SK-N-SH treated with all-trans-retinoic acid at 6 μM for 48 hours (cell line): ENCODE measurements around the gene ZNF618.

Experiments
- ATAC-seq: fragments of 200-7000 bp; cut with Tn5 transposase; 3 replicates; pipeline ENCODE4 v1.9.1; 2020; ENCODE audit warnings: mild to moderate bottlenecking, moderate library complexity
- ARNTL ChIP-seq: fragments of 450-650 bp; formaldehyde crosslinking; IDR thresholded peaks from 2 replicates; pipeline ENCODE4 v1.5.0; 2020; ENCODE audit warnings: low read depth, mild to moderate bottlenecking, moderate library complexity, borderline replicate concordance
- CSDC2 ChIP-seq: fragments of 250-450 bp; sonication (Bioruptor Pico); IDR thresholded peaks from 2 replicates; pipeline ENCODE4 v1.5.0; 2020; ENCODE audit warnings: mild to moderate bottlenecking, moderate library complexity
- CSRNP3 ChIP-seq: fragments of 250-450 bp; sonication (Bioruptor Pico); IDR thresholded peaks from 2 replicates; pipeline ENCODE4 v1.5.1; 2021; ENCODE audit warnings: mild to moderate bottlenecking, moderate library complexity
- ESRRG ChIP-seq: fragments of 250-450 bp; sonication (Bioruptor Pico); IDR thresholded peaks from 2 replicates; pipeline ENCODE4 v1.6.1; 2021; ENCODE audit warnings: mild to moderate bottlenecking
- ISL1 ChIP-seq: fragments of 250-450 bp; sonication (Bioruptor Pico); IDR thresholded peaks from 2 replicates; pipeline ENCODE4 v2.1.2; 2022; ENCODE audit warnings: mild to moderate bottlenecking, moderate library complexity
- PATZ1 ChIP-seq: fragments of 250-450 bp; sonication (Bioruptor Pico); IDR thresholded peaks from 2 replicates; pipeline ENCODE4 v1.8.0; 2020; ENCODE audit warnings: mild to moderate bottlenecking, moderate library complexity, borderline replicate concordance
- PPARA ChIP-seq: fragments of 250-450 bp; sonication (Bioruptor Pico); IDR thresholded peaks from 2 replicates; pipeline ENCODE4 v1.5.0; 2020; ENCODE audit warnings: mild to moderate bottlenecking, borderline replicate concordance
- RARB ChIP-seq: fragments of 250-450 bp; sonication (Bioruptor Pico); IDR thresholded peaks from 2 replicates; pipeline ENCODE4 v1.8.0; 2021; ENCODE audit warnings: mild to moderate bottlenecking, moderate library complexity
- TCF4 ChIP-seq: fragments of 250-450 bp; sonication (Bioruptor Pico); IDR thresholded peaks from 2 replicates; pipeline ENCODE4 v1.8.0; 2021; ENCODE audit warnings: mild to moderate bottlenecking, moderate library complexity, borderline replicate concordance
- TOX ChIP-seq: fragments of 250-450 bp; sonication (Bioruptor Pico); IDR thresholded peaks from 2 replicates; pipeline ENCODE4 v1.8.0; 2021; ENCODE audit warnings: mild to moderate bottlenecking, moderate library complexity, borderline replicate concordance
- TSHZ2 ChIP-seq: fragments of 250-450 bp; sonication (Bioruptor Pico); IDR thresholded peaks from 2 replicates; pipeline ENCODE4 v1.5.0; 2020; ENCODE audit warnings: mild to moderate bottlenecking, moderate library complexity
- ZFP3 ChIP-seq: fragments of 250-450 bp; sonication (Bioruptor Pico); IDR thresholded peaks from 2 replicates; pipeline ENCODE4 v1.5.0; 2020; ENCODE audit warnings: mild to moderate bottlenecking, moderate library complexity
- ZFP30 ChIP-seq: fragments of 450-650 bp; formaldehyde crosslinking; IDR thresholded peaks from 2 replicates; pipeline ENCODE4 v1.5.0; 2022; ENCODE audit warnings: mild to moderate bottlenecking, moderate library complexity
- ZNF8 ChIP-seq: fragments of 450-650 bp; formaldehyde crosslinking; IDR thresholded peaks from 2 replicates; pipeline ENCODE4 v1.5.0; 2020; ENCODE audit warnings: mild to moderate bottlenecking, moderate library complexity
- TF ChIP-seq, protein P1 (sequence below): fragments of 250-450 bp; sonication (Bioruptor Pico); IDR thresholded peaks from 2 replicates; pipeline ENCODE4 v1.5.1; 2020; ENCODE audit warnings: low read depth, mild to moderate bottlenecking, moderate library complexity

Gene ZNF618

DNA sequence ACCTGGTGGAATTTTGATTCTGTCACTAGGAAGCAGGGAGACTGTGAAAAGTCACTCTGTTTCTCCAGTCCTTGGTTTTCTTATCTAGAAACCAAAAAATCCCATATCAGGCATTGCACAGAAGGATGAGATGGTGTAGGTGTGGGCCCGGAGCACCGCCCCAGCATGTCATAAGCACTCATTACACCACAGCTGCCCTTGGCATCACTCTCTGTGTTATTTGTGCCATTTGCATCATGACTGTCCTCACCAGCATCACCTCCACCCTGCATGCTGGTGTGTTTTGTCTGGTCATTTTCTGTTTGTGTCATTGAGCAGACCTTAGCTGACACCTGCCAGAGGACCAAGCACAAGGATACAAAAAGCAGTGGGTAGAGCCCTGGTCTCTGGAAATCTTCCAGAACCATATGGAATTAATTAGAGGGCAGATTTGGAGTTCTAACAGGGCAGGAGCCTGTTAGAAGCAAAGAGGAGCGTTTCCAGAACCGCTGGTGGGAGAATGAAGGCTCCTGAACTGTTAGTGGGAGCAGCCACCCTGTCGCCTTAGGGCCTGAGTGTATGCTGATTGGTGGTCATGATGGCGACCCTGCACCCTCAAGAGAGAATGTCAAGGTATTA, 102.7 kb downstream of the ZNF618 start:
- peak; percentile 74 for ATAC-seq
- peak; percentile 69 for TF ChIP-seq TSHZ2 (CRISPR knock-in tag)
- peak; percentile 36; the same call in 1 of the 2 replicates for TF ChIP-seq ISL1
- no peak for TF ChIP-seq RARB (CRISPR knock-in tag)
- peak; percentile 89 for TF ChIP-seq TCF4 (CRISPR knock-in tag)
- TF ChIP-seq, all 23 proteins: peak for 3

GRCh38 chr9:113979343-113980127, 103.4 kb downstream of the ZNF618 start:
- TF ChIP-seq TOX (CRISPR knock-in tag), result no peak
- no peak for TF ChIP-seq TSHZ2 (CRISPR knock-in tag)
- TF ChIP-seq ZFP3, result no peak
- TF ChIP-seq ZNF8 (CRISPR knock-in tag), result no peak
- no peak for TF ChIP-seq ESRRG (CRISPR knock-in tag)
- no peak for TF ChIP-seq ARNTL (CRISPR knock-in tag)
- TF ChIP-seq ISL1, result no peak
- TF ChIP-seq, all 23 proteins: peak for 0

DNA sequence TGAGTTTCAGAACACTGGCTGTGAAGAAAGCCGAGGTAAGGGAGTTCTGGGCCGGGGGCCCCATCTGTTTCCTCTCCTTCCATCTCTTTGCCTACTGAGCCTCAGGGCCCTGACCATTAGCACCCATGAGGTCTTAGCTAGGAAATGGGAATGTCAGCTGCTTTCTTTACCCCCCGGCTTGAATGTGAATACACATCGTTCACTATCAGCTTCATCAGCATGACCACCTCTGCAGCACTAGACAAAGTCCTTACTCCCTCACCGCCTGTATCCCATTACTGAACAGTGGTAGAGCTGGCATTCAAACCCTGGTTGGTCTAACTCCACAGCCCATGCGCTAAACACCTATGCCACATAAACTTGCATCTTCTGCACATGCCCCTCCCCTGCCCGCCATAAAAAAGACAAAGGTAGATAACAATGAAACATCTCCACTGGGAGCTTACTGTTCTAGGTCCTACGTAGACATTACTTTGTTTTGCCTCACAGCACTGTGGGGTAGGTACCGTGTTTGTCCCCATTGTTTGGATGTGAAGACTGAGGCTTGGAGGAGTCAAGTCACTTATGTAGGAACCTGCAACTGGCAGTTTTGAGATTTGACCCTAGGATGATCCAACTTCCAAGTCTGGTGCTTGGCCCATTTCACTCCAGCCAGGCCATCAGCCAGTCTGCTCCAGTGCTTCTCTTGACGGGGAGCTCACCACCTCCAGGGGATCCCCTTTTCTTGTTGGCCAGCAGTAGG, 108.7 kb downstream of the ZNF618 start:
- ATAC-seq, result no peak
- no peak for TF ChIP-seq ZFP30 (CRISPR knock-in tag)
- no peak for TF ChIP-seq CSDC2 (CRISPR knock-in tag)
- TF ChIP-seq PPARA (CRISPR knock-in tag), result no peak
- TF ChIP-seq TOX (CRISPR knock-in tag), result no peak
- TF ChIP-seq ISL1, result no peak
- TF ChIP-seq RARB (CRISPR knock-in tag), result no peak
- TF ChIP-seq ESRRG (CRISPR knock-in tag), result no peak
- no peak for TF ChIP-seq ZNF8 (CRISPR knock-in tag)
- TF ChIP-seq PATZ1 (CRISPR knock-in tag), result no peak
- no peak for TF ChIP-seq CSRNP3
- TF ChIP-seq, protein P1, sequence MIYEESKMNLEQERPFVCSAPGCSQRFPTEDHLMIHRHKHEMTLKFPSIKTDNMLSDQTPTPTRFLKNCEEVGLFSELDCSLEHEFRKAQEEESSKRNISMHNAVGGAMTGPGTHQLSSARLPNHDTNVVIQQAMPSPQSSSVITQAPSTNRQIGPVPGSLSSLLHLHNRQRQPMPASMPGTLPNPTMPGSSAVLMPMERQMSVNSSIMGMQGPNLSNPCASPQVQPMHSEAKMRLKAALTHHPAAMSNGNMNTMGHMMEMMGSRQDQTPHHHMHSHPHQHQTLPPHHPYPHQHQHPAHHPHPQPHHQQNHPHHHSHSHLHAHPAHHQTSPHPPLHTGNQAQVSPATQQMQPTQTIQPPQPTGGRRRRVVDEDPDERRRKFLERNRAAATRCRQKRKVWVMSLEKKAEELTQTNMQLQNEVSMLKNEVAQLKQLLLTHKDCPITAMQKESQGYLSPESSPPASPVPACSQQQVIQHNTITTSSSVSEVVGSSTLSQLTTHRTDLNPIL (CRISPR knock-in tag), result no peak

More at GRCh38 chr9:113979343-113980127, 103.4 kb downstream of the ZNF618 start:
- ATAC-seq, result peak; percentile 78
